Measurements from ENCODE around the gene IFITM1. TPM values are rescaled to one million over a fixed set of nuclear protein-coding genes. Genes with fewer than 3 reads are reported as not detected.
"Not testable (repeated sequence)": the region's sequence is repeated elsewhere in the genome, so short reads cannot be mapped to it uniquely, and the experiment has no call there.

Gene IFITM1
- total RNA-seq, 1 donor from 2014 or later, result 192 TPM

- Mint-ChIP-seq H3K9me3 (peaks cover 6% of the 10 kb centered on the region), H3K27ac (no peak overlapping the region), H3K4me3 (no peak overlapping the region), H3K4me1 (ENCODE audit: unreplicated experiment) (peaks cover 38% of the 10 kb centered on the region), H3K27me3 (no peaks in the 10 kb centered on the region), H3K36me3 (no peaks in the 10 kb centered on the region)
- TF ChIP-seq CTCF (conservative IDR thresholded peaks at IDR 0.05), result no peak
- no peak for DNase-seq (ENCODE audit: extremely low spot score, unreplicated experiment)
Observed at GRCh38 chr11:329886-330253, 16.0 kb downstream of the IFITM1 start.

- no peak for DNase-seq (ENCODE audit: extremely low spot score, unreplicated experiment)
- Mint-ChIP-seq H3K36me3 (no peaks in the 10 kb centered on the region), H3K27me3 (no peaks in the 10 kb centered on the region), H3K27ac (no peak overlapping the region), H3K9me3 (peaks cover 6% of the 10 kb centered on the region), H3K4me3 (no peak overlapping the region), H3K4me1 (ENCODE audit: unreplicated experiment) (peaks cover 37% of the 10 kb centered on the region)
- no peak for TF ChIP-seq CTCF (conservative IDR thresholded peaks at IDR 0.05)
Observed at GRCh38 chr11:330307-330693, 16.5 kb downstream of the IFITM1 start.

- no peak for DNase-seq (ENCODE audit: extremely low spot score, unreplicated experiment)
- no peaks in the 10 kb centered on the region for H3K36me3 Mint-ChIP-seq
- no peak overlapping the region for H3K4me3 Mint-ChIP-seq
- no peak for TF ChIP-seq CTCF (conservative IDR thresholded peaks at IDR 0.05)
- peaks cover 6% of the 10 kb centered on the region for H3K9me3 Mint-ChIP-seq
- H3K4me1 Mint-ChIP-seq (ENCODE audit: unreplicated experiment), result peaks cover 38% of the 10 kb centered on the region
- H3K27me3 Mint-ChIP-seq, result no peaks in the 10 kb centered on the region
- H3K27ac Mint-ChIP-seq, result no peak overlapping the region
Observed at GRCh38 chr11:330694-331357, 17.0 kb downstream of the IFITM1 start.

- DNase-seq (ENCODE audit: extremely low spot score, unreplicated experiment), result no peak
- H3K36me3 Mint-ChIP-seq, result no peaks in the 10 kb centered on the region
- H3K4me1 Mint-ChIP-seq (ENCODE audit: unreplicated experiment), result peaks cover 41% of the 10 kb centered on the region
Observed at GRCh38 chr11:331358-332060, 17.7 kb downstream of the IFITM1 start.

GRCh38 chr11:332651-333480 lies 19.0 kb downstream of the IFITM1 start:
- Mint-ChIP-seq H3K4me3 (no peak overlapping the region), H3K27ac (no peak overlapping the region), H3K9me3 (peaks cover 6% of the 10 kb centered on the region), H3K4me1 (ENCODE audit: unreplicated experiment) (peaks cover 46% of the 10 kb centered on the region), H3K27me3 (no peaks in the 10 kb centered on the region), H3K36me3 (no peaks in the 10 kb centered on the region)
- no peak for TF ChIP-seq CTCF (conservative IDR thresholded peaks at IDR 0.05)
- DNase-seq (ENCODE audit: extremely low spot score, unreplicated experiment), result no peak

More at GRCh38 chr11:331358-332060, 17.7 kb downstream of the IFITM1 start:
- Mint-ChIP-seq H3K4me3 (no peak overlapping the region), H3K9me3 (peaks cover 6% of the 10 kb centered on the region), H3K27me3 (no peaks in the 10 kb centered on the region), H3K27ac (no peak overlapping the region)
- TF ChIP-seq CTCF (conservative IDR thresholded peaks at IDR 0.05), result no peak

GRCh38 chr11:333616-334263 lies 19.9 kb downstream of the IFITM1 start:
- peak overlapping the region; percentile 56 for H3K27ac Mint-ChIP-seq
- H3K4me3 Mint-ChIP-seq, result peak overlapping the region; percentile 34
- DNase-seq (ENCODE audit: extremely low spot score, unreplicated experiment); H3K9me3 Mint-ChIP-seq; H3K36me3 Mint-ChIP-seq; H3K27me3 Mint-ChIP-seq: not testable (repeated sequence)
- H3K4me1 Mint-ChIP-seq (ENCODE audit: unreplicated experiment), result peaks cover 46% of the 10 kb centered on the region
